ENCODE measurements around the gene COL11A2. TPM values are rescaled to one million over a fixed set of nuclear protein-coding genes. Genes with fewer than 3 reads are reported as not detected.

Gene COL11A2
- polyA plus RNA-seq, 3 donors: 0.57 TPM; not detected in 2

- Mint-ChIP-seq H3K9me3 (no peaks in the 10 kb centered on the region), H3K36me3 (peaks cover 34 to 36% of the 10 kb centered on the region in 2 donors), H3K4me3 (peak overlapping the region; percentile 92 to 96), H3K27me3 (ENCODE audit: low read depth in 3 of 3) (peaks cover 2 to 14% (median 13%) of the 10 kb centered on the region in 3 donors), H3K4me1 (peaks cover 38% of the 10 kb centered on the region), H3K27ac (peak overlapping the region in 2 of 7 donors; percentile 28 to 95)
- Histone ChIP-seq H3K4me2 (replicated peaks; ENCODE audit: extremely low read depth, low read length, poor library complexity, severe bottlenecking) (peak overlapping the region; percentile 99), H3K36me3 (replicated peaks in 1 of 2; ENCODE audit: control insufficient read depth in 1 of 2, insufficient read depth in 2 of 2, low read length in 2 of 2) (peaks cover 28 to 43% of the 10 kb centered on the region in 2 donors), H3K27ac (ENCODE audit: low read depth in 1 of 2, low read length in 2 of 2) (no peak overlapping the region), H3K27me3 (ENCODE audit: control insufficient read depth in 2 of 2, insufficient read depth in 2 of 2, low read length in 2 of 2) (no peaks in the 10 kb centered on the region), H3K79me2 (ENCODE audit: insufficient read depth, low read length) (peaks cover 12% of the 10 kb centered on the region), H3K9me3 (replicated peaks in 1 of 2; ENCODE audit: control insufficient read depth in 1 of 2, insufficient read depth in 1 of 2, low read length in 2 of 2) (no peaks in the 10 kb centered on the region), H2AFZ (ENCODE audit: insufficient read depth, low read depth, low read length, poor library complexity, severe bottlenecking) (peak overlapping the region; percentile 97), H3K4me1 (ENCODE audit: control insufficient read depth in 1 of 2, insufficient read depth in 2 of 2, low read length in 2 of 2) (peaks cover 28 to 45% of the 10 kb centered on the region in 2 donors), H3K4me3 (replicated peaks in 1 of 3; ENCODE audit: low read depth in 2 of 3, low read length in 3 of 3) (peak overlapping the region in 1 of 3 experiments; percentile 92), H3K9ac (ENCODE audit: insufficient read depth, low read length, poor library complexity, severe bottlenecking) (peak overlapping the region; percentile 83), H4K20me1 (ENCODE audit: insufficient read depth, low read length) (peaks cover 9% of the 10 kb centered on the region)
- peak in 1 of 3 donors; percentile 37 for DNase-seq
- intact Hi-C loops (cut with micrococcal nuclease): loop anchor here in 1 of 2 donors (10.0 kb wide), 1 partner anchor 208 kb away; the partner anchor contains the start of genes CUTA and PHF1
- WGBS (ENCODE audit: insufficient coverage): 3% methylated on average over 5 of the region's 20 CpGs
- no peak for TF ChIP-seq CTCF (IDR thresholded peaks at IDR 0.05)
Measured at GRCh38 chr6:33206864-33207551, 14.7 kb upstream of the COL11A2 start.

- Mint-ChIP-seq H3K27me3 (ENCODE audit: low read depth in 3 of 3) (peaks cover 0 to 13% (median 12%) of the 10 kb centered on the region in 3 donors), H3K4me3 (no peak overlapping the region), H3K27ac (peak overlapping the region in 4 of 7 donors; percentile 2 to 58 (median 18)), H3K36me3 (peaks cover 33 to 39% of the 10 kb centered on the region in 2 donors), H3K4me1 (peaks cover 46% of the 10 kb centered on the region), H3K9me3 (peaks cover 0 to 3% (median 0%) of the 10 kb centered on the region in 7 donors)
- intact Hi-C loops (cut with micrococcal nuclease): loop anchor here in 1 of 2 donors (10.0 kb wide), 1 partner anchor 209 kb away; the partner anchor contains the start of genes CUTA and PHF1
- Histone ChIP-seq H3K4me2 (replicated peaks; ENCODE audit: extremely low read depth, low read length, poor library complexity, severe bottlenecking) (no peak overlapping the region), H3K27ac (ENCODE audit: low read depth in 1 of 2, low read length in 2 of 2) (no peak overlapping the region), H3K36me3 (replicated peaks in 1 of 2; ENCODE audit: control insufficient read depth in 1 of 2, insufficient read depth in 2 of 2, low read length in 2 of 2) (peaks cover 30 to 38% of the 10 kb centered on the region in 2 donors), H3K4me1 (ENCODE audit: control insufficient read depth in 1 of 2, insufficient read depth in 2 of 2, low read length in 2 of 2) (peaks cover 35 to 52% of the 10 kb centered on the region in 2 donors), H2AFZ (ENCODE audit: insufficient read depth, low read depth, low read length, poor library complexity, severe bottlenecking) (no peak overlapping the region), H4K20me1 (ENCODE audit: insufficient read depth, low read length) (peaks cover 13% of the 10 kb centered on the region), H3K4me3 (replicated peaks in 1 of 3; ENCODE audit: low read depth in 2 of 3, low read length in 3 of 3) (no peak overlapping the region), H3K79me2 (ENCODE audit: insufficient read depth, low read length) (peaks cover 20% of the 10 kb centered on the region), H3K27me3 (ENCODE audit: control insufficient read depth in 2 of 2, insufficient read depth in 2 of 2, low read length in 2 of 2) (no peaks in the 10 kb centered on the region), H3K9me3 (replicated peaks in 1 of 2; ENCODE audit: control insufficient read depth in 1 of 2, insufficient read depth in 1 of 2, low read length in 2 of 2) (no peaks in the 10 kb centered on the region), H3K9ac (ENCODE audit: insufficient read depth, low read length, poor library complexity, severe bottlenecking) (no peak overlapping the region)
- TF ChIP-seq CTCF (IDR thresholded peaks at IDR 0.05): no peak
- WGBS (ENCODE audit: insufficient coverage): no CpG with 5 or more reads among the region's 3 CpGs
- DNase-seq: no peak
Measured at GRCh38 chr6:33206027-33206863, 14.0 kb upstream of the COL11A2 start.
